ENCODE measurements around the gene ARRDC5.
"Not testable (repeated sequence)": the region's sequence is repeated elsewhere in the genome, so short reads cannot be mapped to it uniquely, and the experiment has no call there.

ARRDC5 gene

DNA sequence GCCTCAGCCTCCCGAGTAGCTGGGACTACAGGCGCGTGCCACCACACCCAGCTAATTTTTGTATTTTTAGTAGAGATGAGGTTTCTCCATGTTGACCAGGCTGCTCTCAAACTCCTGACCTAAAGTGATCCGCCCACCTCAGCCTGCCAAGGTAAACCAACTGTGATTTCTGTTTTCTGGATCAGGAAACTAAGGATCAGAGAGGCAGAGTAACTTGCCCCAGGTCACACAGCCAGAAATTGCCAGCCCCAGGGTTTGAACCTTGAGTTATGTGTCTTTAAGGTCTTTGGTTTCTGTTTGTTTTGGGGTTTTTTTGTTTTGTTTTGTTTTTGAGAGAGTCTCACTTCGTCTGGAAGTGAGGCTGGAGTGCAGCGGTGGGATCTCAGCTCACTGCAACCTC, 31.0 kb downstream of the ARRDC5 start:
- in situ Hi-C loops (cut with MboI; ENCODE audit: low sequenced_read_pairs): no loop called here

DNA sequence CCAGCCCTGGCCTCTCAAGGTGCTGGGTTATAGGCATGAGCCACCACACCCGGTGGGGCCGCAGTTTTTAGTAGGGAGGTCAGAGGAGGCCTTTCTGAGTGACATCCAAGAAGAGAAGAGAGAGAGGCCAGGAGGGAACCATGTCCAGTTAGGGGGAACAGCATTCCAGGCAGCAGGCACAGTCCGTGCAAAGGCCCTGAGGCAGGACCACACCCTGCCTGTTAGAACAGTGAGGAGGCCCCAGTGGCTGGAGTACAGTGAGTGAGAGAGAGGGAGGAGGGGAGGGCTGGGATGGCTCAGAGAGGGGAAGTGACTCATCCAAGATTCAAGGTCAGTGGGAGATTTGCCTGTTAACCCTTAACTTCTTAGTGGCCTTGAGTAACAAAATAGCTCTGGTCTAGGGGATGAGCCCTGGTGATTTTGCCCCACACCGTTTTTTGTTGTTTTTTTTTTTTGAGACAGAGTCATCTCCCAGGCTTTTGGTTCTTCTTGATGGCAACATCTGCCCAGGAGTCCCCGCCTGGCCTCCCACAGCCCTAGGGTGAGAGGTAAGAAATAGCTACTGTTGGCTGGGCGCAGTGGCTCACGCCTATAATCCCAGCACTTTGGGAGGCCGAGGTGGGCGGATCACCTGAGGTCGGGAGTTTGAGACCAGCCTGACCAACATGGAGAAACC, 32.5 kb downstream of the ARRDC5 start:
- in situ Hi-C loops (cut with MboI; ENCODE audit: low sequenced_read_pairs): no loop called here

DNA sequence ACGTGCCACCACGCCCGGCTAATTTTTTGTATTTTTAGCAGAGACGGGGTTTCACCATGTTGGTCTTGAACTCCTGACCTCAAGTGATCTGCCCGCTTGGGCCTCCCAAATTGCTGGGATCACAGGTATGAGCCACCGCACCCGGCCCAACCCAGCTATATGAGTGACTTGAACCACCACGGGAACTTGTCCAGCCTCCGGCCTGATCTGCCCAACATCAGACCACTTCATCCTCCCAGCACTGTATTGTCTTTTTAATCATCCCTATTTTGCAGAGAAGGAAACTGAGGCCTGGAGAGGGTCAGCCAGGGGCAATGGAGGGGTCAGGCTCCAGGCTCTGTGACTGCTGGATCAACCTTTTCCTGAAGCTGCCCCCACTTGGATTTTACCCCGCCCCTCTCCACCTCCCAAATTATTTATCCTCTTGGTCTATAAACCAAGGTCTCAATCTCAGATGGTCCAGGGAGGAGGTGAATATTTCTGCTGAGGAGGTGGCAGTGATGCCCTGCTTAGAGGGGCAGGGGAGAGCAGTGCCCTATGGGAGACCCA, 34.3 kb downstream of the ARRDC5 start:
- in situ Hi-C loops (cut with MboI; ENCODE audit: low sequenced_read_pairs): no loop called here

GRCh38 chr19:4867534-4868285, 35.0 kb downstream of the ARRDC5 start, which contains the start of gene PLIN3:
TSS of gene PLIN3 (minus strand) at chr19:4867667. CDS start at chr19:4861394, 6,273 bp downstream.
- in situ Hi-C loops (cut with MboI; ENCODE audit: low sequenced_read_pairs): no loop called here

- in situ Hi-C loops (cut with MboI; ENCODE audit: low sequenced_read_pairs): no loop called here
These were observed 35.9 kb downstream of the ARRDC5 start for GRCh38 chr19:4866595-4867424.

DNA sequence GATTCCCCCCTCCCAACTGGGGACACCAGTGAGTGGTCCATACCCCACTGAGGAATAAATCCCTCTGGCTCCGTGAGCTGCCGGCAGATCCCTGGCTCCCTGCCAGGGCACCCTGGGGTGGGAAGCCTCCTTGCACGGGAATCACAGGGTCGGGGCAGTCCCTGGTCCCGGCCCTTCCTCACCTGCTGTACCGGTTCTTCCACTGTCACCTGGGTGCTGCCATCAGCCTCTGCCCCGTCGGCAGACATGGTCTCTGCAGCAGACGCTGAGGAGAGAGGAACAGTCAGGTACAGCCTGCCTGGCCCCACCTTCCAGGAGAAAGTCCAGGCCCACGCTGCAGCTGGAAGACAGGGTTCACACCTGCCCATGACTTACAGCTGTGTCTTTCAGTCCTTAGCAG, 41.5 kb downstream of the ARRDC5 start:
- in situ Hi-C loops (cut with MboI; ENCODE audit: low sequenced_read_pairs): no loop called here

DNA sequence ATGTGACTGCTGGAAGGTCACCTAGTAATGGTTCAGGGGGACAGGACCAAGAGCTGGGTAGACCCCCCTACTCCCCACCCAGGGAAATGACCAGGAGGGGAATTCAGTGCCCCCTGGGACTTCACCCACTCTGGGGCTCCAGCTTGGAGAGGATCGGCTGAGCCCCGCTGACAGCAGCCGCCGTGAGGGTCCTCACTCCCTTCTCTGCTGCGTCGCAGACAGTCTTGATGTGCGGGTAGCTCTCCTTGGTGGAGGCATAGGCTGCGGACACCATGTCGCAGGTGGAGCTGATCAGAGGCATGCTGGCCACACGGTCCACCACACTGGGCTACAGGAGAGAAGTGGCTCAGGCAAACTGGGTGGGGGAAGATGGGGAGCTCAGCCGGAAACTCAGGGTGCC, 43.0 kb downstream of the ARRDC5 start:
- in situ Hi-C loops (cut with MboI; ENCODE audit: low sequenced_read_pairs): no loop called here

GRCh38 chr19:4856468-4856867, 46.2 kb downstream of the ARRDC5 start:
- in situ Hi-C loops (cut with MboI; ENCODE audit: low sequenced_read_pairs): not testable (repeated sequence)

- in situ Hi-C loops (cut with MboI; ENCODE audit: low sequenced_read_pairs): not testable (repeated sequence)
These were observed 49.2 kb downstream of the ARRDC5 start for GRCh38 chr19:4853506-4853905.

DNA sequence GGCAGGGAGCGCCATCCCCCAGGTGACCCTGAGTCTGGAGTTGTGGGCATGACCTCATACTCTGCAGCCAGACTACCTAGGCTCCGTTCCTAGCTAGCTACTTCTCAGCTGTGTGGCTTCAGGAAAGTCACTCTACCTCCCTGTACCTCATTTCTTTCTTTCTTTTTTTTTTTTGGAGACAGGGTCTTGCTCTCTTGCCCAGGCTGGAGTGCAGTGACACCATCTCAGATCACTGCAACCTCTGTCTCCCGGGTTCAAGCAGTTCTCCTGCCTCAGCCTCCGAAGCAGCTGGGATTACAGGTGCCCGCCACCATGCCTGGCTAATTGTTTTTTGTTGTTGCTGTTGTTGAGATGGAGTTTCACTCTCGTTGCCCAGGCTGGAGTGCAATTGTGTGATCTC, 50.2 kb downstream of the ARRDC5 start:
- in situ Hi-C loops (cut with MboI; ENCODE audit: low sequenced_read_pairs): no loop called here

- in situ Hi-C loops (cut with MboI; ENCODE audit: low sequenced_read_pairs): no loop called here
These were observed 51.0 kb downstream of the ARRDC5 start for GRCh38 chr19:4851551-4852290.

DNA sequence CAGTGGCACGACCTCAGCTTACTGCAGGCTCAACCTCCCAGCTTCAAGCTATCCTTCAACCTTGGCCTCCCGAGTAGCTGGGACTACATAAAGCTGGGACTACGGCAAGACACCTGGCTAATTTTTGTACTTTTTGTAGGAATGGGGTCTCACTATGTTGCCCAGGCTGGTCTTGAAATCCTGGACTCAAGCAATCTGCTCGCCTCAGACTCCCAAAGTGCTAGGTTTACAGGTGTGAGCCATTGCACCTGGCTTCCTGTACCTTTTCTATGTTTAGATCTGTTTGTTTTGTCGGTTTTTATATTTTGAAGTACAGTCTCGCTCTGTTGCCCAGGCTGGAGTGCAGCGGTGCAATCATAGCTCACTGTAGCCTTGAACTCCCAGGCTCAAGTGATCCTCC, 53.7 kb downstream of the ARRDC5 start:
- in situ Hi-C loops (cut with MboI; ENCODE audit: low sequenced_read_pairs): no loop called here

DNA sequence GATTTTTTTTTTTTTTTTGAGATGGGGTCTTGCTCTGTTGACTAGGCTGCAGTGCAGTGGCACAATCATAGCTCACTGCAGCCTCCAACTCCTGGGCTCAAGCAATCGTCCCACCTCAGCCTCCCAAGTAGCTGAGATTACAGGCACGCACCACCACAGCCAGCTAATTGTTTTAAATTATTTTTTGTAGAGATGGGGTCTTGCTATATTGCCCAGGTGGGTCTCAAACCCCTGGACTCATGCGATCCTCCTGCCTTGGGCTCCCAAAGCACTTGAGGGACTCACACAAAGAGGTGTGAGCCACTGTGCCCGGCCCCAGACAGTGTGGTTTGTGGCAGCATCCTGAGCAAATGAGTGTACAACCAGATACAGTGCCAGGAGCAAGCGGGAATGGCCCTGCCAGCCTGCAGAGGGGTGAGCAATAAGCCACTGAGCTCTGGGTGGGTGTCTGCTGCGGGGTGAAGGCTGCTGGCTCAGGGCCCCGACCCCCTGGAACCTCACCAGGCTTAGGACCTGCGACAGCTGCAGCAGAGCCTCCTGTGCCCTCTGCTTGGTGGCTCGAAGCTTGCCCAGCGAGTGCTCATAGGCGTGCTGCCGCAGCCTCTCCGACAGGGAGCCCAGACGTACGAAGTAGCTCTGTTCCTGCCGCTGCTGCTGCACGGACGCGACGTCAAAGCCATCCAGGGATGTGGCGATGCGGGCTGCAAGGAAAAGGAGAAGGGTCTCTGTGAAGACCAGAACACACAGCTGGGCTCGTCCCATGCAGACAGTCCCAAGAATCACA, 55.3 kb downstream of the ARRDC5 start:
- in situ Hi-C loops (cut with MboI; ENCODE audit: low sequenced_read_pairs): no loop called here

- in situ Hi-C loops (cut with MboI; ENCODE audit: low sequenced_read_pairs): not testable (repeated sequence)
These were observed 56.7 kb downstream of the ARRDC5 start for GRCh38 chr19:4845975-4846374.

GRCh38 chr19:4844348-4845179, 58.1 kb downstream of the ARRDC5 start:
- in situ Hi-C loops (cut with MboI; ENCODE audit: low sequenced_read_pairs): no loop called here

DNA sequence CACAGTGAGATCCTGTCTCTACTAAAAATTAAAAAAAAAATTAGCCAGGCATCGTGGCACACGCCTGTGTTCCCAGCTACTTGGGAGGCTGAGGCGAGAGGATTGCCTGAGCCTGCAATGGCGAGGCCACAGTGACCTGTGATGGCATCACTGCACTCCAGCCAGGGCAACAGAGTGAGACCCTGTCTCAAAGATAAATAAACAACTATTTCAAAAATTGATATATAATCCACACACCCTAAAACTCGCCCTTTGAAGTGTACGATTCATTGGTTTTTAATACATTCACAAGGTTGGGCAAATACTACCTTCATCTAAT, 59.1 kb downstream of the ARRDC5 start:
- in situ Hi-C loops (cut with MboI; ENCODE audit: low sequenced_read_pairs): no loop called here

Data from HL-60/S4 (cell line).